CD4-positive, alpha-beta T cell treated with Interleukin-6 for 4 hours (primary cell): ENCODE measurements around the gene HDAC11.
A peak's percentile ranks its signal among the peaks of the same experiment; 100 is the strongest.

Experiments used
- DNase-seq: peaks from one replicate; pipeline ENCODE4 v3.0.0-alpha.2; 2020; ENCODE audit warnings: mixed read lengths

The HDAC11 gene

DNA sequence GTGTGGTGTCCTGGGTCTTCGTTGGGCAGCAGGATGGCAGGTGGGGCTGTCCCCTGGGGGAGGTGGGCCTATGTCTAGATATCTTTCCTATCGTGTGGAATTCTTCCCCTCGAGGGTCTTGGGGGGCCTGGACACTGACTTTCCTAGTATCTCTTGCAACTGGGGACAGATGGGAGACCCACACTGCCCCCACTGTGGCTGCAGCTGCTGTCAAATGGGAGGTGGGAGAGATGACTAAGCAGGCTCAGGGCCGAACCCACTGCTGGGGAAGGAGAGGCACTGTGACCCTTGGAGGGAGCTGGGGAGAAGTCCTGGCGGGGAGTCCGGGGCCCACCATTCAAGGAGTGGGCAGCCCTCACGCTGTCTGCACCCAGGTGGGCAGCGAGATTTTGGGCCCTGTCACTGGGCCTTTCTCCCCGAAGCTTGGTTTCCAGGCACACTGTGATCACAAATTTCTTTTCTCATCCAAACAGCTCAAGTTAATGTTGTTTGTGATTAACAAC, 65.9 kb downstream of the HDAC11 start:
- DNase-seq, result no peak

DNA sequence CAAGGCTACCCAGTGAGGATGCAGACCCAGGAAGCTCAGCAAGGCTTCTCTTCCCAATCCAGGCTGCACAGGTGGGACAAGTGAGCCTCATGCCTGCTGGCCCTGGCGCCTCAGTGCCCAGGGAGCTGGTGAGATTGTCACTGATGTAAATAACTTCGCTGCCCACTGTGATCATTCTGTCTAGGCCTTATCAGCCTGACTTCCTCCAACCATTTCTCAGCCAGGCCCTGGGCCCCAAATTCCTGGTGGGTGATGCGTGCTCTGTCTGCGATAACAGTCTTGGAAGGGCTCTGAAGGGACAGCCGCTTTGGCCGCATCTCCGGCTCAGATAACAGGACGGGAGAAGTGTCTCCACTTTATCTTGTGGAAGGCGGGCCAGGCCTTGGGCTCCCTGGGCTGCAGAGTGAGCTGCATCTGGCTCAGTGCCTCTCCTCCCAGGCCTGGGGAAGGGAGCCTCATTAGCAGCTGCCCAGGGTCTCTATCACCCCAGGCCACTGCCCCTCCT, 66.6 kb downstream of the HDAC11 start:
- DNase-seq, result no peak

DNA sequence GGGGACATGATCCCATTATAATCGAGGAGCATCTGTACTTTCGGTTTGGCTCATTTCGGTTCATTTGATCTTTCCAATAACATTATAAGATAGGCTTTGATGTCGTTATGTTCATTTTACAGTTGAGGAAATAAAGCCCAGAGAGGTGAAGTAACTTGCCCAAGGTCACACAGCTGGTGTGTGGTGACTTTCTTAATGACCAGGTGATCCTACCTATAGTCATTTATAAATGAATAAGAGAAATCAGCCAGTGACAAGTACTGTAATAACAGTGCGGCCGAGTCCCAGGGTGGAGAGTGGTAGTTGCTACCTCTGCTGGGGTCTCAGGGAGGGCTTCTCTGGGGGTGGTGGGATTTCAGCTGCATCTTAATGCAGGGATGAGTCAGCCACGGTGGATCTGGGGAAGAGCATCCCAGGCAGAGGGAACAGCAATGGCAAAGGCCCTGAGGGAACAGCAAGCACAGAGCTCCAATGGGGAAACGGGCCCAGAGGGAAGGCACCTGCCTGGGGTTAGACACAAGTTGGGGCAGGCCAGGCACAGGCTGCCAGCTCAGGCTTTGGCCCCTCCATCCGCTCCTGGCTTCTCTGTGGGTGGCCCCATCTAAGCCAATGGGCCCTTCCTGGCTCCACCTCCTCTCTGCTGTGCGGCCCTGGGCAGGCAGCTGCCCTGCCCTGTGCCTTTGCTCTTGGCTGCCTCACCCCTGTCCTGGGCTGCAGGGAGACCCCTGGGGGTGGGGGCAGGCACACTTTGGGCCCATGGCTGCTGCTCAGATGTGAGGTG, 67.7 kb downstream of the HDAC11 start:
- no peak for DNase-seq

GRCh38 chr3:13548696-13549622, 68.9 kb downstream of the HDAC11 start, which contains the start of gene FBLN2:
FBLN2 (plus strand) TSS chr3:13549125; CDS start chr3:13570356, 21,231 bp downstream.
- peak; percentile 49 for DNase-seq

DNA sequence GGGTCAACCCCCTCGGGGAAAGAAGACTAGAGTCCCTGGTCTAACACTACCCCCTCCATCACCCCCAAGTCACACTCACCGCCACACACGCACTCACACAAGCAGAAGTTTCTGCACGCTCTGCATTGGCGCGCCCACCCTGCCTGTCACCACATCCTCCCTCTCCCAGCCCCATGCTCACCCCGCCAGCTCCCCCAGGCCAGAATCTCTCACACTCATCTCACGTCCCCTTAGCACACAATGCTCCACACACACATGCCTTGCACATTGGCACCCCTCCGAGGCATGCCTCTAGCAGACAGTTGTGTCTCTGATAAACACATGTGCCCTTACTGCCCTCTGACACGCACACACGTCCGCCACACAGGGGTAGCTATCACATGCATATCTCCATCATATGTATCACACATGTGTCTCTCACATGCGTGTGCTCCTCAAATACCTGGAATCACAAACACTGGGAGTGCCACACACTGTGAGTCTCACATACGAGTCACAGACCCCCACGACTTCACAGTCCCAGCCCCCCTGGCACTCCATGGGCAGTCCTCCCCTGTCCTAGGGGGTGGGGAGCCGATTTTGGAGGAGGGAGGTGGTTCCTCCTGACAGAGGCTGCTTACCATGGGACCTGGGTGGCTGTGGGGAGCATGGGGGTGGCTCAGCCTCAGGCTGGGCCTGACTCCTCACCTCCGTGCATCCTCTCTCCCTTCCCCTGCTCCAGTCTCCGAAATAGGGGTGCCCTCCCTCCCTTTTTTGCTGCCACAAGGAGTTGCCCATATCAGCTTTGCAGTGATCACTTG, 69.7 kb downstream of the HDAC11 start:
- DNase-seq, result no peak

GRCh38 chr3:13550423-13550690, 70.3 kb downstream of the HDAC11 start:
- DNase-seq, result no peak

GRCh38 chr3:13550791-13551360, 70.8 kb downstream of the HDAC11 start:
- DNase-seq, result no peak

- DNase-seq, result no peak
These were observed 72.9 kb downstream of the HDAC11 start for GRCh38 chr3:13552857-13553652.

DNA sequence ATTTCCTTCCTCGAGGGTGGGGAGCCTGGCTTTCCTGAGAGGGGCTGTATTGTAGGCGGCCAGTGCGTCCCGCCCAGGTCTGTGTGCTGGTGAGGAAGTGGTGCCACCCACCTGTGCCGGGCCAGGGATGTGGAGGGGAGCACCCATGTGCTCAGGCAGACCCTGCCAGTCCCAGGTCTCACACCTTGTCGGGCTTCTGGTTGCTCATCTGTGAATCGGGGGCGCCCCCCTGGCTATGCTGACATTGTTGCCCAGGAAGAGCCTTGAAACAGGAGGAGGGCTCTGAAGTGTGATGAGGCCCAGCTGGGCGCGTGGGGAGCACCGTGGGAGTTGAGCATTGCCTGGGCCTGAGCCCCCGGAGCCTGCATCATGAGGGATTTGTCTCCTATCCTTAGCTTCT, 73.6 kb downstream of the HDAC11 start:
- DNase-seq, result no peak

- no peak for DNase-seq
These were observed 75.6 kb downstream of the HDAC11 start for GRCh38 chr3:13555753-13556152.
